Measurements from ENCODE around the gene MGP.

- TF ChIP-seq TCF7L2 (IDR thresholded peaks at IDR 0.05; ENCODE audit: low read depth, low read length): no peak
- TF ChIP-seq CTCF (IDR thresholded peaks at IDR 0.05): no peak
- no peak for TF ChIP-seq REST (IDR thresholded peaks at IDR 0.05; ENCODE audit: insufficient read depth in 1 of 2, low read depth in 2 of 2, low read length in 1 of 2)
- TF ChIP-seq POLR2AphosphoS5 (IDR thresholded peaks at IDR 0.05; ENCODE audit: low read depth, low read length): no peak
Measured at GRCh38 chr12:14871886-14872285, 13.8 kb downstream of the MGP start.

All from Panc1 (cell line).